SK-N-DZ (cell line): ENCODE measurements around the gene FMO5.
"Not testable (repeated sequence)": the region's sequence is repeated elsewhere in the genome, so short reads cannot be mapped to it uniquely, and the experiment has no call there.

Source experiments
- DNase-seq: peaks from one replicate; pipeline ENCODE4 v3.0.0-alpha.2; 2015; ENCODE audit warnings: low spot score

FMO5 gene

DNA sequence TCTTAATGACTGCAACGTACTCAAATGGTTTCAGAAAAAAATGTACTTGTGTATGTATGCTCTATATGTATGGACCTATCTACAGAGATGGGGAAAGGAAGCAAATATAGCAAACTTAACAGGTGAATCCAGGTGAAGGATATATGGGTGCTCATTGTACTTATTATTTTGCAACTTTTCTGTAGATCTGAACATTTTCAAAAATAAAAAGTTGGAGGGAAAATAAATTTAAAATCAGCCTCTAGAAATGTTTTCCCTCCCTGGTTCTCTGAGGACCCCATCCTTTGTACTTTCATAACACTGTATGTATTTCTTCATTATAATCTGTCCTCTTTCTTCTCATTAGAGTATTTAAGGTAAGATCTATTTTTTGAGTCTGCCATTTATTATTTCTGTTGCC, 17.9 kb downstream of the FMO5 start:
- no peak for DNase-seq

DNA sequence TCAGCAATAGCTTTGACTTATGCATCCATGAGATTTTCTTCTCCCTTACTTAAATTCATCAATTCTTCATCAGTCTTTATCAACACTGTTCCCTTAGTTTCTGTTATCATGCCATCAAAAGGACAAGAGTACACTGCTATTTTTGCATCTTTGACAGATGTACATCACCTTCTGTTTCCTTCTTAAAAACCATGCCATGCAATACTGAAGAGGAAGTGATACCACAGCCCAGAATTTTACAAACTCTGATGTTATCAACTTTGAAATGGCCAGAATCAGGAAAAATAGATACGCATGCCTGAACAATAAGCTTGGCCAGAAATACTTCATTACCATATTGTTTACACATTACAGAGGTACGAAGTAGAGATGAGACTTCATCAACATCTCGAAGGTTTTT, 21.1 kb downstream of the FMO5 start:
- no peak for DNase-seq

DNA sequence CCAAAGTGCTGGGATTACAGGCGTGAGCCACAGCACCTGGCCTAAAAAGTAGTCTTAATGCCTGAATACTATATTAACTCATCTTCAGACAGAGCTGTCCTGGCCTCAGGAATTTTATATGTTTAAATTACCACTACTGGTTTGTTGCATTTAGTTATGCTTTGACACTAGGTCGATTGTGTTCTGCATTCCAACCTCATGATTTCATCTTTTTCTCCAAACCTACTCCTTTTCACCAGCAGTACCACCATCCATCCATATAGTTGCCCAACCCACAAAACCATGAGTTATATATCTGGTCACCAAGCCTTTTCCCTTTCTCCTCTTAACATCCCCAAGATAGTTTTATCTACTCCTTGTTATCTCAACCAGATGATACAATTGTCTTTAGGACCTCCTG, 22.6 kb downstream of the FMO5 start:
- DNase-seq: no peak

DNA sequence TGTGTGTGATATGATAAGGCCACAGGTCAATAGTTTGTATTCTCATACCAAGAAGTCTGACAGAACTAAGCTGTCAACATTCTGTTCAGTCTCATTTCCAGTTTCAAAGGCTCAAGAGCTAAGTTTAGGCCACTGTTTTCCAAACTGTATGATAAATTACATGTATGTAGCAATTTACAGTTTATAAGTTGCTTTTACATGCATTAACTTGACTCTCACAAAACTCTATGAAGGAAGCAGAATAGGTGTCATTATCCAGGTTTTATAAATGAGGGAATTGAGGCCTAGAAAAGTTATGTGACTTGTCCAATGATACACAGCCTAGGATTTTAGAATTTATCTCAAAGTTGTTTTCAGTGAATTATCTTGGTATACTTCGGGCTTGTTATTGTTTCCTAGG, 23.4 kb downstream of the FMO5 start:
- no peak for DNase-seq

DNA sequence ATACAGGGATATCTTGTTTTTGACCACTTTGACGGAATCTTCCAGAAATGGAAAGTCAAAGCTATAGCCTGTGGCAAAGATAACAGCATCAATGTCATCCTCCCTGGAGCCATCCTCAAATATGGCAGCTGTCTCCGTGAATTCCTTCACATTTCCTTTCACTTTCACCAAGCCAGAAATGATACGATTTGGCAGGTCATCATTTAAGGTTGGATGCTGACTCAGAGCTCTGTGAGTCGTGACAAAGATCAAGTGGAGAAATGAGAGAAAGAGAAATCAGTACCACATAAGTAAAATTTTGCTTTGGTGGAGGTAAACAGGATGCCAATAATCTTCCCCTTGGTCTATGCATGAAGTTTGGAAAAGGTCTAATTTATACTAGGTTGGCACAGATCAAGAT, 23.9 kb downstream of the FMO5 start:
- DNase-seq: no peak

DNA sequence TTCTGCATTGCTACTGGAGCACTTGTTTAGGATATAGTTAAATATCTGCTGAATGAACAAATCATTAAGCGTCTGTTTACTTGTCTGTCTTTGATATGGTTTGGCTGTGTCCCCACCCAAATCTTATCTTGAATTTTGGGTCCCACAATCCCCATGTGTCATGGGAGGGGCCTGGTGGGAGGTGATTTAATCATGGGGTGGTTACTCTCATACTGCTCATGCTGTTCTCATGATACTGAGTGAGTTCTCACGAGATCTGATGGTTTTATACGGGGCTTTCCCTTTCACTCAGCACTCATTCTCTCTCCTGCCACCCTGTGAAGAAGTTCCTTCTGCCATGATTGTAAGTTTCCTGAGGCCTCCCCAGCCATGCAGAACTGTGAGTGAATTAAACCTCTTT, 27.8 kb downstream of the FMO5 start:
- not testable (repeated sequence) for DNase-seq

DNA sequence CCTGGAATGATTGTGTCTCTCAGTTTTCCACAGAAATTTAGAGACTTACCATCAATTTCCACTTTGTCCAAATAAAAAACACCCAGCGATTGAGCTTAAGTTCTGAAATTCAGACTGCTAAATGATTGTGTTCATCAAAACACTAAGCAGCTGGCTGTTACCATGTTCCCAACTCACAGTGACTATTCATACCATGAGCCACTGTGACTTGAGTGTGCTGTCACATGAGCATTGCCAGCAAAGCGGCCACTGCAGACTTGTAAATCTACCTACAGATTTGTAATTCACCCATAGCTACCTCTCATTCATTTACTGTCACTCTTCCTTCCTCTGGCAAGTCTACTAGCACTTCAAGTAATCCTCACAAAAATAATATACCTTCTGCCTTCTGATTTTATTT, 35.6 kb downstream of the FMO5 start:
- DNase-seq: no peak

DNA sequence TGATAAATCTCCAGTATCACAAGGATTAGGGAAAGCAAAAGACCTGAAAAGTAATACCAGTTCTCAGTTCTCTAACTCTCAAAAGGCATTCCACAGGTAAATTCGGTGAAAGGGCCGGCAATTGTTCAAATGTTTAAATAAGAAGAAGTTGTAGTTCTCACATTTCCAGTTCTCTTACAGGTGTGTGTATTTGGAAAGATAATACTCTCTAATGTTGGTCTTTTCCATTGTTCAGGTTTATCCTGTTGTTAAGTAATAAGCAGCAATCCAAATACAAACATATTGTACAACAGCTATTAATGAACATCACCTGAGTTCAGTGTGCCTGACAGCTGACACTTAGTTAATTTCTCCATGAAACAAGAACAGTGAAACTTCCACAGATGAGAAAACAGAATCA, 39.7 kb downstream of the FMO5 start:
- DNase-seq: no peak

DNA sequence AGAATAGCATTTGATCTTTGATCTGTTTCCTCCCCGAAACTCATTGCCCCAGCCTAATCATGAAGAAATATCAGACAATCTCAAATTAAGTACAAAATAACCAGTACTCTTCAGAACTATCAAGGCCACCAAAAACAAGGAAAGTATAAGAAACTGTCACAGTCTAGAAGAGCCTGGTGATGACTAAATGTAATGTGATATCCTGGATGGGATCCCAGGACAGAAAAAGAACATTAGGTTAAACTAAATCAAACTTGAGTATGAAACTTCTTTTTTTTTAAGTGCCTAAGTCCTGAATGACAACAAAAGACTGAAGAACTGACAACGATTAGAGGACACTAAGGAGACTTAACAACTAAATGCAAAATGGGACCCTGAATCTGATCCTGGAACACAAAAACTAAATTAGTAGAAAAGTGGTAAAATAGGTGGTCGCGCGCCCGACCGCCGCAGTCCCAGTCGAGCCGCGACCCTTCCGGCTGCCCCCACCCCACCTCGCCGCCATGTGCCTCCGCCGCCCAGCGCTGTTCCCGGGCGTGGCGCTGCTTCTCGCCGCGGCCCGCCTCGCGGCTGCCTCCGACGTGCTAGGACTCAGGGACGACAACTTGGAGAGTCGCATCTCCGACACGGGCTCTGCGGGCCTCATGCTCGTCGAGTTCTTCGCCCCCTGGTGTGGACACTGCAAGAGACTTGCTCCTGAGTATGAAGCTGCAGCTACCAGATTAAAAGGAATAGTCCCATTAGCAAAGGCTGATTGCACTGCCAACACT, 47.3 kb downstream of the FMO5 start:
- DNase-seq: no peak

DNA sequence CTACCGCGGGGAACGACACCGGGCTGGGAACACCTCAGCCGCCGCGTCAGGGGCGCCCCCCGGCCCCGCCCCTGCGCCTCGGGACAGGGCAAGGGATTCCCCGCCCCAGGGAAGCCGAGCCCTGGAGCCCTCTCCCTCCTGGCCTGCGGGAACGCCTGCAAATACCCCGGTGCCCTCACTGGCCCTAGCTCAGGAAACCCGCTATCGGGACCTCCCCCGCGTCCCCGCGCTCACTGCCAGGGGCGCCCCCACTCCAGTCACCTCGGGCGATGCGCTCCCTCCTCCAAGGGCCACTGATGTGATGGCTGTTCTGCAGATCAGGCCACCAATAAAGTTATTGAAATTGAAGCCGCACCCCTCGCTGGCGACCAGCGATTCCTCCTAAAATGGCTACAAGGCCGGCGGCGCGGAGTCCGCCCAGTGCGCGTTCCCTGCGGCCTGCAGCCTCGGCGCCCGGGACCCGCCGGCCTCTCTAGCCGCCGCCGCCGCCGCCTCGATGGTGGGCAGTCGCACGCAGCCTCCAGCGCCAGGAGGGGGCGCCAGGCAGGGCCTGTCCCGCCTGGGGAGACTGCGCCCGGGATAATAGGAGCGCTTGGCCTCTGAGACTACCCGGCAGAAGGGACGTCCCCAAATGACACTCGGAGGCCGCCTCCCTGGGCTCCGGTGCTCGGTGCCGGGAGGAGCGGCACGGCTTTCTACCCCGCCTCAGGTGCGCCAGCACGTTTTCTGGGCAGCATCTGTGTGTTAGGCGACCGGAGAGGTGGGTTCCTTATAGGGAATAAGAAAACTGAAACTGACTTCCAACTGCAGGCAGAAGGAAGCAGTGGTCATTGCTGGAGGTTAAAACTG, 52.7 kb downstream of the FMO5 start, which contains the start of gene PRKAB2:
PRKAB2 (minus strand) TSS at position 303 of the 849 bp plus-strand sequence. CDS start 326 bp downstream, outside the sequence.
- DNase-seq: peak; percentile 97

DNA sequence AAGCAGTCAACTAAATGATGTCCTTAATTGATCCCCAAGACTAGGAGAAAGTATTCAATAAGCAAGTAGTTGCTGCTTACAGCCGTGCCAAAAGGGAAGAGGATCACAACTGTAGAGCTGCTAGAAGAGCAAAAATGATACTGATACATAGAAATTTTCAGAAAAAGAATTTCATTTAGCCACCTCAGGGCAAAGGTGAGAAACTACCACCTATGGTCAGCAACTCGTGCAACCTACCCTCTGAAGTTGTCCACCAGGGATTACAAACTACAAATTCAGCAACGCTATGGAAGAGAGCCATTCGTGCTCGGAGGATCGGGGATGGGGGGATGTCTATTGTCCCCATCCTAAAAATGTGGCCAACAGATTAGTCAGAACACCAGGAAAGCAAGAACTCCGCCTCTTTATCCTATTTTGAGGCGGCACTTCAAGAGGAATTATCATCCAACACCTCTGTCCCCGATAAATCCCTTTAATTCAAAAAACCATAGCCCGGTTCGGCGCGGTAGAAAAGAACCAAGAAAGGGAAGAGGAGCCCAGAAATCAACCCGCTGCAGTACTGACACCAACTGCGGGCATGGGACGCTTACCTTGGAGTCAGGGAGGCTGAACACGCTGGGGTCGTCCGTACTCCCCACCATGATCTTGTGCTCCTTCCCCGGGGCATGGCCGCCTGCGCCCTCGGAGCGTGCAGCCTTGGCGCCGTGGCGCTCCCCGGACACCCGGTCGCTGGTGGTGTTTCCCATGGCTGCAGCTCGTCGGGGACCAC, 53.6 kb downstream of the FMO5 start:
- no peak for DNase-seq

DNA sequence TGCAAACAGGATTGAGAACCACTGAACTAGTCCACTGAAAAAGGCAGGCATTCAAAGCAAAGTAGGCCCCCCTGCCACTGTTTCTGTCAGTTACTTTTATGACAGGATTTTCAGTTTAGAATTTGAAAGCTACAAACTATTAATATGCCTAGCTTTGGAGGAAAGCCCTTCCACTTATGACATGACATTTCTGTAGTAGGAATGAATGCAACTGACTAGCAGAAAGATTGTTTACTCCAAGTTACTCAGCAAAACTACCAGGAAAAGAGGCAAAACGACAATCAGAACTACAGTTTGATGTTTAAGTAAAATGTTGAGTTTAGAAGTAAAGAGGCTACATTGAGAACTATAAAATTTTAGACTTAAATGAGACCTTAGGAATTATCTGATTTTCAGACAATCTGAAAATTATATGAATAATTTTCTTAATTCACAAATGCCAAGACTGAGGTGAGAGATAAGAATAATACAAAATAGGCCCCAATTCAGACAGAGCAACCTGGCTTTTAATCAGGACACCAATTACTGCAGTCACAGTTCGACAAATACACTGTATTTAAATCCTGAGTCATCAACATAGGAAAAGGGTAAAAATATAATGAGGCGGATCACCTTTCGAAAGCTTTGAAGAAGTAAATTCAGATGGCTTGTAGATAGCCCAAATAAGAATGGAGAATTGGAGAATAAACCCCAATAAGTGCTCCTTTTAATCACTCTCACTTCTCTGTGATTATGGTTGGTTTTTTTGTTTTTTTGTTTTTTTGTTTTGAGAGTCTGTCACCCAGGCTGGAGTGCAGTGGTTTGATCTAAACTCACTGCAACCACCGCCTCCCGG, 55.1 kb downstream of the FMO5 start:
- no peak for DNase-seq

DNA sequence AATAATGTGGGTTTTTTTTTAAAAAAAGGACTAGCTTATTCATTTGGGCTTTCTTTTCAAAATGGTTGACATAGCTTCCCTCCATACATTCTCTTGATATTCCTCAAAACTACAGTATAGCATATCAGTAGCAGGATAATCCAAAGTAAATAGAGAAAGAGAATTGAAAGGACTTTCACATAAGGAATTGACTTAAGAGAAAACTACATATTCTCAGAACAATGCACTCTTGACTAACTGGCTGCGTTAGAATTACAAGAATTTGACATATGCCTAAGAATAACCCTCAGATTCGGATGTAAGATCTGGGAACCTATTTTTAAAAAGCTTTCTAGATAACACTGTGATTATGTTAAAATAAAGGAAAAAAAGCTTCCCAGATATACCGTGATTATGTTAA, 56.0 kb downstream of the FMO5 start:
- DNase-seq: no peak

DNA sequence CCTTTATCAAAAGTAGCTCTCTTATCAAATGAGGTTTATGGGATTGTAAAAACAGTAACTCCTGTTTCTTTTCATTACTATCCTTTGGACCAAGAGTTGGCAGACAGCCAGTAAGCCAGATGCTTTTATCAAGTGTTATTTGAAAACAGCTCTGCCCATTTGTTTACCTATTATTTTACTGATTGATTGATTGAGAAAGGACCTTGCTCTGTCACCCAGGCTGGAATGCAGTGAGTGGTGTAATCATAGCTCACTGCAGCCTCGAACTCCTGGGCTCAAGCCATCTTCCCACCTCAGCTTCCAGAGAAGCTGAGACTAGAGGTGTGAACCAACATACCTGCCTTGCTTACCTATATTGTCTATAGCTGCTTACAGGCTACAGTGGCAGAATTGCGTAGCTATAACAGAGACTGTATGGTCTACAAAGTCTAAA, 56.5 kb downstream of the FMO5 start:
- peak; percentile 12 for DNase-seq

DNA sequence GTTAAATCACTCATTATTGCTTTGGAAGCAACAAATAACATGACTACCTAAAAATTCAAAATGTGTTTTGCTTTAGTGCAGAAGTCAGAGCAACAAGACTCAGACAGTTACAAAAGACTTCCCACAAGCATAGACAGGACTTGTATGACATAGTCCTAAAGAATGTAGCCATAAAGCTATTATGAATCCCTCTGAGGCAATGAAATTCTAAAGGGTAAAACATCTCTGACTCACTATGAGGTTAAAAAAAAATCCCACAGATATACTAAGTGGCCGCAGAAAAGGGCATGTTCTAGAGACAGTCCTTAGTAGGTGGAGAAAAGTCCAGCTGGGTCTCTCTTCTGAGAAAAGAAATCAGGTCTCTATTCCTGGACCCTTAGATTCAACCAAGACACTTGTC, 57.8 kb downstream of the FMO5 start:
- no peak for DNase-seq

DNA sequence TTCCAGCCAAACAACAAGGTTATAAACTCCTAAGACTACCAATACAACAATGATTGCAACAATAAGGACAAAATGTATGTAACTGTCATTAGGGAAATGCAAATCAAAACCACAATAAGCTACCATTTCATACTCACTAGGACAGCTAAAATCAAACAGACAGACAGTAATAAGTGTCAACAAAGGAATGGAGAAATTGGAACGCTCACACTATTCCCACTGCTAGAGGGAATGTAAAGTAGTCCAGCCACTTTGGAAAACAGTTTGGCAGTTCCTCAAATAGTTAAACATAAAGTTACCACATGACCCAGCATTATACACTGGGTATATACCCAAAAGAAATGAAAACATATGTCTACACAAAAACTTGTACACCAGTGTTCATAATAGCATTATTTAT, 62.1 kb downstream of the FMO5 start:
- no peak for DNase-seq

DNA sequence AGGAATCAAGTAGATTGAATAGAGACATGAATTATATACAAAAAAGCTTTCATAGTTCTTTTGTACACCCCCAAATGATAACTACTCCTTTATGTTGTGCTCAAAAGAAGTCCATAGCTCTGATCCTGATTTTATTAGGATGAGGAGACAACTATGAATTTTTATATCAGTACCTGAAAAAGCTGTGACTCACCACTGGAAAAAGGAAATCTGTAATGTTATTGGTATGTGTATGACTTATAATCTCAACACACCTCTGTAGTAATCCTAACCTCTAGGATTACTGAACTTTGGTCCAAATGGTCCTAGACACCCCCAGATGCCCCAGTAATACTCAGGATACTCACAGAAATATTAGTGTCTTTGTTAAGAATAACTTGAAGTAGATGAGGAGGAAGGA, 63.0 kb downstream of the FMO5 start:
- DNase-seq: no peak

DNA sequence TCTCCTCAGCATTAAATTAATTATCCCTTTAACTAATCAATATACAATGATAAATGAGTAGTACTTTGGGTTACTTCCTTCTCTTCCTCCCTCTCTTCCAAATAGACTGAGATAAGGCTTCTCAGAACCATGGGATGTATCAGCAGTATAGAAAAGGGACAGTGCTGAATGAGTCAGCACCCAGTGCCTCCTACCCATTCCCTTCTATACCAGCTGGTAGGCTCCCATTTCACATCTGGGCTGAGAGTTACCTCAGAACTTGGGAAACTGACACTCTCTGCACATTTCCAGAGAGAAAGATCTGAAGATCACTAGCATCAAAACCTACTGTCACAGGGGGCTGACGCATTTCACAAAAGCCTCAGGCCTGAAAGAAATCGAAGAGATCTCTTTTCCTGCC, 68.0 kb downstream of the FMO5 start:
- DNase-seq: not testable (repeated sequence)

DNA sequence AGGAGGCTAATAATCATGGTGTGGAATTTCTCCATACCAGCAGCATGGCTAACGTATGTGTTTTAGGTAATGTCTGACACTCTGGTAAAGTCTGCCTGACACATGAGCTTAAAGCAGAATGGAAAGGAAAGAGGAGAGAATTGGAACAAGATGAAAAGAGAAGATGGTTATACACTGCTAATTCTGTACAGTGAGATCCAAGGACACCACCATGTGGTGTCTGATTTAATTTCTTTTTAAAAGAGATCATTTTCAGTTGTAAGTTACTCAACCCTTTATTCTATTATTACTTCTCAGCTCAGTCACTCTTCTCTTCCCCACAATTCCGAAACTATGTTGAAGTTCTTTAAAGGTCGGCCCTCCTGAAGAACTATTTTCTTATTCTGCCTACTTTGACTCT, 68.5 kb downstream of the FMO5 start:
- no peak for DNase-seq

DNA sequence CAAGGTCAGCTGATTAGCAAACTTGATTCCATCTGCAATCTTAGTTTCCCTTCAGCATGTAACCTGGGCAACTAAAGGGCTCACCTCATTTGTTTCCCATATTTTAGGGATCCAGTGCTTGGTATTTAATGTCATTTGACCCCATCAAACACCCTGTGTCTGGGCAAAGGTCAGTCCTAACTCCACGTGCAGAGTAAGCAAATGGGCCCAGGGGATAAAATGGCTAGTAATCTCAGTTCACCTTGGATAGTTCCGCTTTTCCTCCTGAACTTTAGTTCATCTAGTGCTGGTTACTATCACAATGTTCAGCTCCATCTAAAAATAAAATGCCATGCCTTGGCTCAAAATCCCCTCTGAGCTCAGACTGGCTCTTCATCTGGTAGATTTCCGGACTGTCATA, 72.4 kb downstream of the FMO5 start:
- DNase-seq: no peak

DNA sequence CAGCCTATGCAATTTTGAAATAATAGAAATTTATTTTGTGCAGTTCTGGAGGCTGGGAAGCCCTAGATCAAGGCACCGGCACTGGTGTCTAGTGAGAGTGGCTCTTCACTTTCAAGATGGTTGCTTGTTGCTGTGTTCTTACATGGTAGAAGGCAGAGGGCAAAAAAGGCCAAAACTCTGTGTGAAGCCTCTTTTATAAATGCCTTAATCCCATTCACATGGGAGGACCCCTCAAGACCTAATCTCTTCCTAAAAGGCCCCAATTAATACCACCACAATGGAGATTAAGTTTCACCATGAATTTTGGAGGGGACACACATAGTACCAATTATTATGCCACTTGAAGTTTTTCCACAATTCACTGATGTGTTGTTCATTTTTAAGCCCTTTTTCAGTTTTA, 73.9 kb downstream of the FMO5 start:
- DNase-seq: no peak
